Airway epithelial cell (primary cell): ENCODE measurements around the gene CDK13. TPM values are rescaled to one million over a fixed set of nuclear protein-coding genes. Genes with fewer than 3 reads are reported as not detected.

ENCODE experiments used
- total RNA-seq: library from RNA; depleted of rRNA; stranded (reverse); fragments of >200 nt; gene quantifications from 2 replicates; pipeline ENCODE4 v1.2.3, GENCODE V29; 2015

The CDK13 gene
- total RNA-seq = 30.9 and 34.1 TPM in 2 replicates

GRCh38 chr7:39949971-39950472 lies at the start of gene CDK13:
Gene CDK13, plus strand, starts transcription at chr7:39950256. Its CDS starts 386 bp downstream, at chr7:39950642.

GRCh38 chr7:40134428-40135316 lies 184.6 kb downstream of the CDK13 start, which contains the start of the genes MPLKIP and SUGCT:
Gene MPLKIP, minus strand, starts transcription at chr7:40134622. Its CDS starts 55 bp downstream, at chr7:40134567.
Gene SUGCT, plus strand, starts transcription at chr7:40135005.

Other genes starting within 250 kb of the CDK13 start
- 63.4 and 84.1 TPM in 2 replicates for gene MPLKIP, start 184.4 kb downstream of the CDK13 start, total RNA-seq
- gene SUGCT, start 184.7 kb downstream of the CDK13 start, total RNA-seq = 4.2 and 10.9 TPM in 2 replicates